ENCODE measurements around the gene POLR1B. TPM values are rescaled to one million over a fixed set of nuclear protein-coding genes. Genes with fewer than 3 reads are reported as not detected.

Gene POLR1B
- total RNA-seq, 1 donor from 2014 or later: 12.3 TPM

GRCh38 chr2:112585400-112585799, 43.1 kb downstream of the POLR1B start:
- no peak for DNase-seq
- Histone ChIP-seq H3K27ac (peak overlapping the region; percentile 94), H3K4me3 (peak overlapping the region; percentile 66), H3K4me1 (peaks cover 34% of the 10 kb centered on the region), H3K27me3 (ENCODE audit: low read depth) (no peaks in the 10 kb centered on the region), H3K36me3 (peaks cover 26% of the 10 kb centered on the region), H3K9me3 (no peaks in the 10 kb centered on the region)
- intact Hi-C loops (cut with DNase I): no loop called here
- no peak for TF ChIP-seq CTCF (IDR thresholded peaks at IDR 0.05)
- no peak for ATAC-seq

- no peaks in the 10 kb centered on the region for H3K27me3 ChIP-seq (ENCODE audit: low read depth)
- intact Hi-C loops (cut with DNase I): no loop called here
- no peak overlapping the region for H3K4me3 ChIP-seq
- peaks cover 34% of the 10 kb centered on the region for H3K4me1 ChIP-seq
- DNase-seq: no peak
- TF ChIP-seq CTCF (IDR thresholded peaks at IDR 0.05): no peak
- H3K9me3 ChIP-seq: no peaks in the 10 kb centered on the region
- H3K36me3 ChIP-seq: peaks cover 26% of the 10 kb centered on the region
- no peak overlapping the region for H3K27ac ChIP-seq
- ATAC-seq: no peak
Observed at GRCh38 chr2:112585873-112586464, 43.7 kb downstream of the POLR1B start.

GRCh38 chr2:112588611-112589045, 46.4 kb downstream of the POLR1B start:
- intact Hi-C loops (cut with DNase I): no loop called here
- no peaks in the 10 kb centered on the region for H3K9me3 ChIP-seq
- H3K36me3 ChIP-seq: peaks cover 26% of the 10 kb centered on the region
- ATAC-seq (no peak), DNase-seq (no peak)
- no peak for TF ChIP-seq CTCF (IDR thresholded peaks at IDR 0.05)
- peaks cover 23% of the 10 kb centered on the region for H3K4me1 ChIP-seq
- H3K27me3 ChIP-seq (ENCODE audit: low read depth): no peaks in the 10 kb centered on the region
- H3K27ac ChIP-seq: no peak overlapping the region
- no peak overlapping the region for H3K4me3 ChIP-seq

- intact Hi-C loops (cut with DNase I): no loop called here
- Histone ChIP-seq H3K27ac (no peak overlapping the region), H3K4me1 (peaks cover 9% of the 10 kb centered on the region), H3K9me3 (no peaks in the 10 kb centered on the region), H3K4me3 (no peak overlapping the region), H3K36me3 (peaks cover 20% of the 10 kb centered on the region), H3K27me3 (ENCODE audit: low read depth) (no peaks in the 10 kb centered on the region)
- DNase-seq (no peak), ATAC-seq (peak in 1 of 2 donors; percentile 37)
- TF ChIP-seq CTCF (IDR thresholded peaks at IDR 0.05): no peak
Observed at GRCh38 chr2:112591413-112591812, 49.1 kb downstream of the POLR1B start.

GRCh38 chr2:112593736-112594135, 51.5 kb downstream of the POLR1B start:
- intact Hi-C loops (cut with DNase I): no loop called here
- H3K9me3 ChIP-seq: no peaks in the 10 kb centered on the region
- H3K27me3 ChIP-seq (ENCODE audit: low read depth): no peaks in the 10 kb centered on the region
- DNase-seq (no peak), ATAC-seq (no peak)
- H3K27ac ChIP-seq: no peak overlapping the region
- H3K36me3 ChIP-seq: peaks cover 4% of the 10 kb centered on the region
- TF ChIP-seq CTCF (IDR thresholded peaks at IDR 0.05): no peak
- H3K4me3 ChIP-seq: no peak overlapping the region
- H3K4me1 ChIP-seq: peaks cover 3% of the 10 kb centered on the region

All from lower lobe of right lung (tissue), 2 donors.